ENCODE measurements around the gene GPAT2.
"Not testable (repeated sequence)": the region's sequence is repeated elsewhere in the genome, so short reads cannot be mapped to it uniquely, and the experiment has no call there.

DNA sequence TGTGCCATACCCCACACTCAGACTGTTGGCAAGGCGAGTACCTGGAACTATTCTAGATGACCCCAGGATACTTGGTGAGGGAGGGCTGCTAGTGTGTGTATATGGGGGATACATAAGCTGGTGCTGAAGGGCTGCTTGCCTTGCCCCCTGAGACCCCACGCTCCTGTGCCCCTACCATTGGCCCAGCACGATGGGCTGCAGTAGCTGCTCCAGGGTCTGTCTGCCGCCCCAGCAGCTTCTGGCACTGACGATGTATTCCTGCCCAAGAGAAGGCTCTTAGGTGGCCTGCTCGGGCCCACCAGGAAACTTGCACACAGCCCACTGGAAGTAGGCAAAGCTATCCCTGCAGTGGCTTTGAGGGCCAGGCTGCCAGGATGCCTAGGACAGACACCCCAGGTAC, 9.0 kb downstream of the GPAT2 start:
- TF ChIP-seq, protein P1, sequence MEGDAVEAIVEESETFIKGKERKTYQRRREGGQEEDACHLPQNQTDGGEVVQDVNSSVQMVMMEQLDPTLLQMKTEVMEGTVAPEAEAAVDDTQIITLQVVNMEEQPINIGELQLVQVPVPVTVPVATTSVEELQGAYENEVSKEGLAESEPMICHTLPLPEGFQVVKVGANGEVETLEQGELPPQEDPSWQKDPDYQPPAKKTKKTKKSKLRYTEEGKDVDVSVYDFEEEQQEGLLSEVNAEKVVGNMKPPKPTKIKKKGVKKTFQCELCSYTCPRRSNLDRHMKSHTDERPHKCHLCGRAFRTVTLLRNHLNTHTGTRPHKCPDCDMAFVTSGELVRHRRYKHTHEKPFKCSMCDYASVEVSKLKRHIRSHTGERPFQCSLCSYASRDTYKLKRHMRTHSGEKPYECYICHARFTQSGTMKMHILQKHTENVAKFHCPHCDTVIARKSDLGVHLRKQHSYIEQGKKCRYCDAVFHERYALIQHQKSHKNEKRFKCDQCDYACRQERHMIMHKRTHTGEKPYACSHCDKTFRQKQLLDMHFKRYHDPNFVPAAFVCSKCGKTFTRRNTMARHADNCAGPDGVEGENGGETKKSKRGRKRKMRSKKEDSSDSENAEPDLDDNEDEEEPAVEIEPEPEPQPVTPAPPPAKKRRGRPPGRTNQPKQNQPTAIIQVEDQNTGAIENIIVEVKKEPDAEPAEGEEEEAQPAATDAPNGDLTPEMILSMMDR (IDR thresholded peaks at IDR 0.05): not testable (repeated sequence)
- TF ChIP-seq EZH2phosphoT487, EZH2 (IDR thresholded peaks at IDR 0.05): not testable (repeated sequence)
